Measurements from ENCODE around the gene CDCP1. TPM values are rescaled to one million over a fixed set of nuclear protein-coding genes. Genes with fewer than 3 reads are reported as not detected.

CDCP1 gene
- total RNA-seq, 2 donors from 2014 or later, result 8.9 to 13.1 TPM

- H3K27ac Mint-ChIP-seq, result no peak overlapping the region
- Histone ChIP-seq H3K4me1 (ENCODE audit: control insufficient read depth, insufficient read depth, low read length) (no peaks in the 10 kb centered on the region), H3K27me3 (ENCODE audit: control insufficient read depth, insufficient read depth, low read length, poor library complexity, severe bottlenecking) (no peaks in the 10 kb centered on the region), H3K9me3 (ENCODE audit: control insufficient read depth, low read length) (no peaks in the 10 kb centered on the region), H3K4me3 (ENCODE audit: low read length) (no peak overlapping the region), H3K9ac (ENCODE audit: extremely low read depth, low read length, poor library complexity, severe bottlenecking) (no peak overlapping the region), H3K27ac (ENCODE audit: low read depth, low read length) (no peak overlapping the region), H3K36me3 (ENCODE audit: control insufficient read depth, insufficient read depth, low read length) (no peaks in the 10 kb centered on the region)
- H3K36me3 Mint-ChIP-seq (ENCODE audit: low read depth), result no peaks in the 10 kb centered on the region
- H3K9me3 Mint-ChIP-seq, result no peaks in the 10 kb centered on the region
- WGBS, 2 experiments (ENCODE audit: insufficient coverage in 1 of 2, insufficient read length in 1 of 2), result 85 to 95% methylated on average over 1 to 3 of the region's 3 CpGs
- no peaks in the 10 kb centered on the region for H3K27me3 Mint-ChIP-seq (ENCODE audit: insufficient read depth)
- no peaks in the 10 kb centered on the region for H3K4me1 Mint-ChIP-seq
- H3K4me3 Mint-ChIP-seq, result no peak overlapping the region
- no peak for DNase-seq
- TF ChIP-seq, protein P1, sequence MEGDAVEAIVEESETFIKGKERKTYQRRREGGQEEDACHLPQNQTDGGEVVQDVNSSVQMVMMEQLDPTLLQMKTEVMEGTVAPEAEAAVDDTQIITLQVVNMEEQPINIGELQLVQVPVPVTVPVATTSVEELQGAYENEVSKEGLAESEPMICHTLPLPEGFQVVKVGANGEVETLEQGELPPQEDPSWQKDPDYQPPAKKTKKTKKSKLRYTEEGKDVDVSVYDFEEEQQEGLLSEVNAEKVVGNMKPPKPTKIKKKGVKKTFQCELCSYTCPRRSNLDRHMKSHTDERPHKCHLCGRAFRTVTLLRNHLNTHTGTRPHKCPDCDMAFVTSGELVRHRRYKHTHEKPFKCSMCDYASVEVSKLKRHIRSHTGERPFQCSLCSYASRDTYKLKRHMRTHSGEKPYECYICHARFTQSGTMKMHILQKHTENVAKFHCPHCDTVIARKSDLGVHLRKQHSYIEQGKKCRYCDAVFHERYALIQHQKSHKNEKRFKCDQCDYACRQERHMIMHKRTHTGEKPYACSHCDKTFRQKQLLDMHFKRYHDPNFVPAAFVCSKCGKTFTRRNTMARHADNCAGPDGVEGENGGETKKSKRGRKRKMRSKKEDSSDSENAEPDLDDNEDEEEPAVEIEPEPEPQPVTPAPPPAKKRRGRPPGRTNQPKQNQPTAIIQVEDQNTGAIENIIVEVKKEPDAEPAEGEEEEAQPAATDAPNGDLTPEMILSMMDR (conservative IDR thresholded peaks at IDR 0.05), result no peak
Observed at GRCh38 chr3:45127130-45127822, 18.9 kb downstream of the CDCP1 start.

DNA sequence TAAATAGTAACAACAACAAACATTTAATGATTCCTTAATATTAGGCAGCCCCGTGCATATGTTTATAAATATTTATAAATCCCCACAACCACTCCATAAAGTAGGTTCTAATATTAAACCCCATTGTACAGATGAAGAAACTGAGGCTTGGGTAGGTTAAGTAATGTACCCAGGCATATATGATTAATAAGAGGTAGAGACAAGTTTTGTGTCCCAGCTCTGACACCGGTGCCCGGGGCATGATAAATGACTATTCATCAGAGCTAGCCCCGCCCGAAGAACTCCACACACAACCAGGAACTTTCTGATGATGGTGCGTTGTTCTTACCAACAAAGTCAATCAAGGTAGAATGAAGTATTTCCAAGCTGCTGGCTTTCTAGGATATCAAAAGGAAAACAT, 19.4 kb downstream of the CDCP1 start:
- H3K27ac Mint-ChIP-seq, result no peak overlapping the region

GRCh38 chr3:45125550-45126026, 20.6 kb downstream of the CDCP1 start:
- Mint-ChIP-seq H3K4me1 (no peaks in the 10 kb centered on the region), H3K27ac (no peak overlapping the region), H3K36me3 (ENCODE audit: low read depth) (no peaks in the 10 kb centered on the region), H3K4me3 (no peak overlapping the region), H3K27me3 (ENCODE audit: insufficient read depth) (no peaks in the 10 kb centered on the region), H3K9me3 (no peaks in the 10 kb centered on the region)
- no peak overlapping the region for H3K9ac ChIP-seq (ENCODE audit: extremely low read depth, low read length, poor library complexity, severe bottlenecking)
- TF ChIP-seq, protein P1 (conservative IDR thresholded peaks at IDR 0.05), result no peak
- 93% methylated on average over 2 of the region's 2 CpGs for WGBS, 2 experiments (ENCODE audit: insufficient coverage in 1 of 2, insufficient read length in 1 of 2)
- no peaks in the 10 kb centered on the region for H3K9me3 ChIP-seq (ENCODE audit: control insufficient read depth, low read length)
- no peak overlapping the region for H3K4me3 ChIP-seq (ENCODE audit: low read length)
- no peak overlapping the region for H3K27ac ChIP-seq (ENCODE audit: low read depth, low read length)
- H3K36me3 ChIP-seq (ENCODE audit: control insufficient read depth, insufficient read depth, low read length), result no peaks in the 10 kb centered on the region
- no peaks in the 10 kb centered on the region for H3K27me3 ChIP-seq (ENCODE audit: control insufficient read depth, insufficient read depth, low read length, poor library complexity, severe bottlenecking)
- DNase-seq, result no peak
- H3K4me1 ChIP-seq (ENCODE audit: control insufficient read depth, insufficient read depth, low read length), result no peaks in the 10 kb centered on the region

More for the DNA sequence above, 19.4 kb downstream of the CDCP1 start:
- TF ChIP-seq, protein P1 (conservative IDR thresholded peaks at IDR 0.05), result no peak
- no peak overlapping the region for H3K27ac ChIP-seq (ENCODE audit: low read depth, low read length)
- no peaks in the 10 kb centered on the region for H3K27me3 ChIP-seq (ENCODE audit: control insufficient read depth, insufficient read depth, low read length, poor library complexity, severe bottlenecking)
- DNase-seq, result no peak
- H3K4me3 ChIP-seq (ENCODE audit: low read length), result no peak overlapping the region
- 95 to 100% methylated on average over 4 to 6 of the region's 6 CpGs for WGBS, 2 experiments (ENCODE audit: insufficient coverage in 1 of 2, insufficient read length in 1 of 2)
- Mint-ChIP-seq H3K4me3 (no peak overlapping the region), H3K4me1 (no peaks in the 10 kb centered on the region), H3K36me3 (ENCODE audit: low read depth) (no peaks in the 10 kb centered on the region), H3K27me3 (ENCODE audit: insufficient read depth) (no peaks in the 10 kb centered on the region), H3K9me3 (no peaks in the 10 kb centered on the region)
- no peaks in the 10 kb centered on the region for H3K36me3 ChIP-seq (ENCODE audit: control insufficient read depth, insufficient read depth, low read length)
- no peak overlapping the region for H3K9ac ChIP-seq (ENCODE audit: extremely low read depth, low read length, poor library complexity, severe bottlenecking)
- H3K9me3 ChIP-seq (ENCODE audit: control insufficient read depth, low read length), result no peaks in the 10 kb centered on the region
- no peaks in the 10 kb centered on the region for H3K4me1 ChIP-seq (ENCODE audit: control insufficient read depth, insufficient read depth, low read length)

Data from endodermal cell (in vitro differentiated cells).